Effector CD8-positive, alpha-beta T cell (primary cell): Measurements from ENCODE around the gene DNAJC1.
"Not testable (repeated sequence)": the region's sequence is repeated elsewhere in the genome, so short reads cannot be mapped to it uniquely, and the experiment has no call there.

Experiments used
- DNase-seq: peaks from one replicate; lab custom pipeline; 2025; lab: John Stamatoyannopoulos, UW

Gene DNAJC1

GRCh38 chr10:21899736-21900135, 103.8 kb downstream of the DNAJC1 start:
- no peak for DNase-seq

GRCh38 chr10:21895932-21896331, 107.6 kb downstream of the DNAJC1 start:
- DNase-seq, result no peak

GRCh38 chr10:21894648-21895342, 108.7 kb downstream of the DNAJC1 start:
- DNase-seq, result no peak

- DNase-seq, result no peak
Observed at GRCh38 chr10:21891439-21891838, 112.1 kb downstream of the DNAJC1 start.

- no peak for DNase-seq
Observed at GRCh38 chr10:21889477-21890275, 113.9 kb downstream of the DNAJC1 start.

GRCh38 chr10:21888959-21889358, 114.6 kb downstream of the DNAJC1 start:
- DNase-seq, result no peak

GRCh38 chr10:21885940-21886339, 117.6 kb downstream of the DNAJC1 start:
- no peak for DNase-seq

- DNase-seq, result no peak
Observed at GRCh38 chr10:21873198-21873597, 130.3 kb downstream of the DNAJC1 start.

- DNase-seq, result not testable (repeated sequence)
Observed at GRCh38 chr10:21872771-21873170, 130.8 kb downstream of the DNAJC1 start.

- DNase-seq, result no peak
Observed at GRCh38 chr10:21870849-21871248, 132.7 kb downstream of the DNAJC1 start.

GRCh38 chr10:21869087-21869486, 134.4 kb downstream of the DNAJC1 start:
- DNase-seq, result not testable (repeated sequence)

GRCh38 chr10:21860718-21861117, 142.8 kb downstream of the DNAJC1 start:
- DNase-seq, result no peak

- DNase-seq, result no peak
Observed at GRCh38 chr10:21858455-21858854, 145.1 kb downstream of the DNAJC1 start.

GRCh38 chr10:21849607-21850006, 153.9 kb downstream of the DNAJC1 start:
- DNase-seq, result no peak

- no peak for DNase-seq
Observed at GRCh38 chr10:21843645-21844044, 159.9 kb downstream of the DNAJC1 start.

- not testable (repeated sequence) for DNase-seq
Observed at GRCh38 chr10:21841273-21841672, 162.3 kb downstream of the DNAJC1 start.

GRCh38 chr10:21837487-21837886, 166.0 kb downstream of the DNAJC1 start:
- not testable (repeated sequence) for DNase-seq

- not testable (repeated sequence) for DNase-seq
Observed at GRCh38 chr10:21834574-21834973, 169.0 kb downstream of the DNAJC1 start.

GRCh38 chr10:21832821-21833130, 170.8 kb downstream of the DNAJC1 start:
- no peak for DNase-seq

GRCh38 chr10:21831986-21832820, 171.3 kb downstream of the DNAJC1 start:
- no peak for DNase-seq

- no peak for DNase-seq
Observed at GRCh38 chr10:21830037-21830436, 173.5 kb downstream of the DNAJC1 start.

- no peak for DNase-seq
Observed at GRCh38 chr10:21827308-21827707, 176.2 kb downstream of the DNAJC1 start.

GRCh38 chr10:21826725-21827124, 176.8 kb downstream of the DNAJC1 start:
- DNase-seq, result no peak
